H1 (cell line): ENCODE measurements around the gene PTPN7. TPM values are rescaled to one million over a fixed set of nuclear protein-coding genes. Genes with fewer than 3 reads are reported as not detected.

Source experiments
- CTCF ChIA-PET: fragments of 300-600 bp; sonication (Branson Sonifier 250); formaldehyde crosslinking; loops from one replicate; lab custom pipeline; 2021; ENCODE audit not compliant: partially characterized antibody; lab: Charles Lee
- POLR2A ChIA-PET: fragments of 300-600 bp; sonication (Branson Sonifier 250); formaldehyde crosslinking; loops from one replicate; lab custom pipeline; 2021; ENCODE audit warnings: inconsistent platforms; ENCODE audit not compliant: partially characterized antibody; lab: Charles Lee
- DNase-seq, 2 experiments: peaks; one replicate each; pipeline versions ENCODE4 v3.0.0 to v3.0.0-alpha.2; 2010 to 2022; ENCODE audit warnings: low spot score in 2 of 2, low read depth in 1 of 2, mixed read lengths in 1 of 2
- FAIRE-seq: peaks from 2 replicates; lab custom pipeline; 2011; peaks lifted over from hg19 to GRCh38; lab: Jason Lieb, UNC
- H2AFZ ChIP-seq: 2 replicates; pipeline ENCODE4 v1.8.1; 2012; ENCODE audit warnings: low read length, inconsistent platforms
- H2AK5ac ChIP-seq: 2 replicates; pipeline ENCODE4 v1.6.1; 2013; ENCODE audit warnings: low read depth, low read length
- H2BK120ac ChIP-seq: replicated peaks from 2 replicates; pipeline ENCODE3; 2013; ENCODE audit warnings: low read depth, low read length, inconsistent platforms
- H2BK12ac ChIP-seq: 2 replicates; pipeline ENCODE4 v1.6.1; 2013; ENCODE audit warnings: low read depth, low read length
- H2BK15ac ChIP-seq: 2 replicates; pipeline ENCODE4 v1.6.1; 2013; ENCODE audit warnings: low read length
- H2BK20ac ChIP-seq: 2 replicates; pipeline ENCODE4 v1.6.1; 2013; ENCODE audit warnings: low read length
- H2BK5ac ChIP-seq: 2 replicates; pipeline ENCODE4 v1.6.1; 2013; ENCODE audit warnings: low read depth, low read length
- H3K14ac ChIP-seq: 2 replicates; pipeline ENCODE4 v1.6.1; 2013; ENCODE audit warnings: inconsistent platforms; ENCODE audit not compliant: insufficient read length
- H3K18ac ChIP-seq: 2 replicates; pipeline ENCODE4 v1.6.1; 2013; ENCODE audit warnings: low read length; ENCODE audit errors: extremely low read depth
- H3K23ac ChIP-seq: 2 replicates; pipeline ENCODE4 v1.6.1; 2013; ENCODE audit warnings: inconsistent platforms; ENCODE audit not compliant: insufficient read length
- H3K23me2 ChIP-seq: 2 replicates; pipeline ENCODE4 v1.6.1; 2013; ENCODE audit warnings: low read depth, low read length
- H3K27ac ChIP-seq: 2 replicates; pipeline ENCODE4 v1.6.1; 2011; ENCODE audit warnings: low read depth, low read length, inconsistent platforms
- H3K27me3 ChIP-seq, 4 experiments: replicated peaks in 1 of 4; 1 replicate in 1 of 4; 2 replicates in 3 of 4; pipeline versions ENCODE4 v1.6.1 to v1.8.1; 2011 to 2013; ENCODE audit warnings: low read length in 3 of 4, mild to moderate bottlenecking in 3 of 4, inconsistent platforms in 2 of 4, mixed read lengths in 2 of 4, moderate library complexity in 1 of 4; ENCODE audit not compliant: control insufficient read depth in 3 of 4, insufficient read depth in 3 of 4; ENCODE audit errors: extremely low read depth in 1 of 4
- H3K36me3 ChIP-seq, 4 experiments: 2 replicates each; pipeline versions ENCODE4 v1.6.1 to v1.8.1; 2011 to 2013; ENCODE audit warnings: mild to moderate bottlenecking in 4 of 4, low read length in 3 of 4, moderate library complexity in 2 of 4, control low read depth in 1 of 4, inconsistent platforms in 1 of 4; ENCODE audit not compliant: insufficient read depth in 4 of 4, control insufficient read depth in 2 of 4
- H3K4ac ChIP-seq: replicated peaks from 2 replicates; pipeline ENCODE3; 2013; ENCODE audit warnings: low read length, low read depth, mixed read lengths, inconsistent platforms; ENCODE audit not compliant: insufficient read length
- H3K4me1 ChIP-seq, 4 experiments: replicated peaks in 1 of 4; 1 replicate in 1 of 4; 2 replicates in 3 of 4; pipeline versions ENCODE4 v1.6.1 to v1.8.1; 2011 to 2013; ENCODE audit warnings: low read length in 3 of 4, inconsistent platforms in 2 of 4, mixed read lengths in 1 of 4; ENCODE audit not compliant: insufficient read depth in 4 of 4, control insufficient read depth in 3 of 4
- H3K4me2 ChIP-seq, 2 experiments: 2 replicates each; pipeline versions ENCODE4 v1.6.1 to v1.8.1; 2011 to 2013; ENCODE audit warnings: low read depth in 2 of 2, low read length in 2 of 2, control low read depth in 1 of 2, inconsistent platforms in 1 of 2, mild to moderate bottlenecking in 1 of 2; ENCODE audit not compliant: insufficient read depth in 1 of 2
- H3K4me3 ChIP-seq, 4 experiments: fragments of 200-600, 300-600 bp in 1 of 4; sonication (generic), shearing (Covaris generic), sonication (Bioruptor Twin) in 1 of 4; 2 replicates each; pipeline versions ENCODE4 v1.5.1 to v1.8.1; 2011 to 2016; ENCODE audit warnings: low read length in 4 of 4, low read depth in 3 of 4, control low read depth in 2 of 4, inconsistent platforms in 2 of 4, mild to moderate bottlenecking in 2 of 4, mixed read lengths in 1 of 4, moderate library complexity in 1 of 4; ENCODE audit not compliant: insufficient read depth in 2 of 4; ENCODE audit errors: extremely low read depth in 1 of 4
- H3K56ac ChIP-seq: replicated peaks from 2 replicates; pipeline ENCODE3; 2013; ENCODE audit warnings: low read depth, mild to moderate bottlenecking, mixed read lengths, low read length, inconsistent platforms; ENCODE audit not compliant: insufficient read length
- H3K79me1 ChIP-seq: 2 replicates; pipeline ENCODE4 v1.6.1; 2013; ENCODE audit warnings: low read depth, low read length, control low read depth
- H3K79me2 ChIP-seq, 2 experiments: 2 replicates each; pipeline versions ENCODE4 v1.6.1 to v1.8.1; 2012 to 2013; ENCODE audit warnings: low read length in 2 of 2, mild to moderate bottlenecking in 2 of 2, inconsistent platforms in 1 of 2; ENCODE audit not compliant: insufficient read depth in 2 of 2, control insufficient read depth in 1 of 2
- H3K9ac ChIP-seq, 4 experiments: replicated peaks in 1 of 4; 1 replicate in 1 of 4; 2 replicates in 3 of 4; pipeline versions ENCODE4 v1.6.1 to v1.8.1; 2011 to 2013; ENCODE audit warnings: low read depth in 3 of 4, low read length in 3 of 4, control low read depth in 2 of 4, mild to moderate bottlenecking in 2 of 4, moderate library complexity in 2 of 4, inconsistent platforms in 1 of 4; ENCODE audit errors: extremely low read depth in 1 of 4
- H3K9me3 ChIP-seq, 2 experiments: 2 replicates each; pipeline versions ENCODE4 v1.6.1 to v1.8.1; 2012 to 2013; ENCODE audit warnings: mild to moderate bottlenecking in 2 of 2, moderate library complexity in 2 of 2, control low read depth in 1 of 2, inconsistent platforms in 1 of 2, low read depth in 1 of 2, low read length in 1 of 2, mixed read lengths in 1 of 2; ENCODE audit not compliant: insufficient read depth in 2 of 2
- H4K20me1 ChIP-seq, 2 experiments: replicated peaks in 1 of 2; 2 replicates each; pipeline versions ENCODE3 to v1.8.1; 2011 to 2013; ENCODE audit warnings: inconsistent platforms in 2 of 2, low read length in 2 of 2, mild to moderate bottlenecking in 1 of 2; ENCODE audit not compliant: insufficient read depth in 2 of 2, control insufficient read depth in 1 of 2
- H4K5ac ChIP-seq: 2 replicates; pipeline ENCODE4 v1.6.1; 2013; ENCODE audit warnings: low read length, low read depth, mixed read lengths, inconsistent platforms; ENCODE audit not compliant: insufficient read length
- H4K8ac ChIP-seq: 2 replicates; pipeline ENCODE4 v1.8.0; 2013; ENCODE audit warnings: mild to moderate bottlenecking, moderate library complexity, low read length, inconsistent platforms; ENCODE audit not compliant: insufficient read depth; ENCODE audit errors: extremely low read depth
- H4K91ac ChIP-seq: replicated peaks from 2 replicates; pipeline ENCODE3; 2013; ENCODE audit warnings: low read length, mixed read lengths, inconsistent platforms; ENCODE audit not compliant: insufficient read length
- GABPA ChIP-seq: IDR thresholded peaks from 2 replicates; pipeline ENCODE4 v1.6.1; 2011; ENCODE audit warnings: mild to moderate bottlenecking, low read length, moderate library complexity, borderline replicate concordance; ENCODE audit not compliant: insufficient read depth
- HDAC2 ChIP-seq, 2 experiments: fragments of 300-600 bp in 1 of 2; sonication (generic) in 1 of 2; IDR thresholded peaks; 2 replicates each; pipeline ENCODE4 v1.6.1; 2011 to 2012; ENCODE audit warnings: low read depth in 2 of 2, low read length in 2 of 2, mild to moderate bottlenecking in 2 of 2, moderate library complexity in 2 of 2, borderline replicate concordance in 1 of 2, inconsistent platforms in 1 of 2
- KDM4A ChIP-seq: IDR thresholded peaks from one replicate; pipeline ENCODE4 v1.7.1; 2012; ENCODE audit warnings: low read depth, mild to moderate bottlenecking, moderate library complexity, low read length, inconsistent platforms; ENCODE audit not compliant: severe bottlenecking
- MAFK ChIP-seq: IDR thresholded peaks from 2 replicates; pipeline ENCODE4 v1.6.1; 2012; ENCODE audit warnings: low read depth, mild to moderate bottlenecking, improper control_type of control experiment, low read length
- RAD21 ChIP-seq, 2 experiments: IDR thresholded peaks in 1 of 2; conservative IDR thresholded peaks in 1 of 2; 2 replicates each; pipeline ENCODE4 v1.6.1; 2011; ENCODE audit warnings: low read depth in 2 of 2, low read length in 2 of 2, improper control_type of control experiment in 1 of 2, inconsistent platforms in 1 of 2, mild to moderate bottlenecking in 1 of 2, moderate library complexity in 1 of 2
- RFX5 ChIP-seq: IDR thresholded peaks from 2 replicates; pipeline ENCODE4 v1.6.1; 2011; ENCODE audit warnings: low read depth, low read length, improper control_type of control experiment, borderline replicate concordance
- SIN3A ChIP-seq, 2 experiments: IDR thresholded peaks in 1 of 2; conservative IDR thresholded peaks in 1 of 2; 2 replicates each; pipeline ENCODE4 v1.6.1; 2011 to 2012; ENCODE audit warnings: low read length in 2 of 2, improper control_type of control experiment in 1 of 2, low read depth in 1 of 2, mild to moderate bottlenecking in 1 of 2
- TAF7 ChIP-seq: optimal IDR thresholded peaks from 2 replicates; pipeline ENCODE3; 2011; ENCODE audit warnings: low read depth, mild to moderate bottlenecking, inconsistent platforms, low read length, moderate library complexity, borderline replicate concordance
- TBP ChIP-seq: IDR thresholded peaks from 2 replicates; pipeline ENCODE4 v1.6.1; 2011; ENCODE audit warnings: low read depth, low read length, improper control_type of control experiment
- TEAD4 ChIP-seq: IDR thresholded peaks from 2 replicates; pipeline ENCODE4 v1.6.1; 2012; ENCODE audit warnings: low read depth, low read length, inconsistent platforms, mixed read lengths
- WGBS, 2 experiments: shearing (Covaris generic) in 1 of 2; methylation state at CpG; one replicate each; pipeline versions ENCODE4 v1.1.6 to v1.1.7; 2013 to 2015; ENCODE audit warnings: low lambda C conversion rate in 2 of 2, mixed read lengths in 2 of 2, inconsistent platforms in 1 of 2, low coverage in 1 of 2, missing lambda C conversion rate in 1 of 2; ENCODE audit not compliant: insufficient replicate concordance in 2 of 2, insufficient coverage in 1 of 2, insufficient read length in 1 of 2; ENCODE audit errors: extremely low coverage in 1 of 2, missing lambda C conversion rate in 1 of 2; 5-methylcytosine and 5-hydroxymethylcytosine counted together
- polyA plus RNA-seq, 7 experiments: library from polyadenylated mRNA; depleted of rRNA in 3 of 7; stranded (reverse) in 5 of 7; unstranded in 2 of 7; fragments of >200 nt in 5 of 7; fragments of 200-250 nt in 2 of 7; gene quantifications; 1 replicate in 5 of 7; 2 replicates in 1 of 7; 4 replicates in 1 of 7; pipeline versions ENCODE4 v1.2.1 to v1.2.3, GENCODE V29; 2011 to 2013; ENCODE audit warnings: missing spikeins in 2 of 7, mixed read lengths in 2 of 7
- total RNA-seq: library from RNA; stranded (reverse); fragmentation: NEBNext Ultra II Directional; extraction: Animal tissue kit (Norgen Biotek cat#: 25700); gene quantifications from 2 replicates; pipeline ENCODE4 v1.2.1, GENCODE V29; 2021

PTPN7 gene
- total and polyA plus RNA-seq, 2 of the 8 experiments (the other 6 are each of a cell fraction or from before 2014, with no cell fraction given), result 0.20 TPM; not detected in 1

DNA sequence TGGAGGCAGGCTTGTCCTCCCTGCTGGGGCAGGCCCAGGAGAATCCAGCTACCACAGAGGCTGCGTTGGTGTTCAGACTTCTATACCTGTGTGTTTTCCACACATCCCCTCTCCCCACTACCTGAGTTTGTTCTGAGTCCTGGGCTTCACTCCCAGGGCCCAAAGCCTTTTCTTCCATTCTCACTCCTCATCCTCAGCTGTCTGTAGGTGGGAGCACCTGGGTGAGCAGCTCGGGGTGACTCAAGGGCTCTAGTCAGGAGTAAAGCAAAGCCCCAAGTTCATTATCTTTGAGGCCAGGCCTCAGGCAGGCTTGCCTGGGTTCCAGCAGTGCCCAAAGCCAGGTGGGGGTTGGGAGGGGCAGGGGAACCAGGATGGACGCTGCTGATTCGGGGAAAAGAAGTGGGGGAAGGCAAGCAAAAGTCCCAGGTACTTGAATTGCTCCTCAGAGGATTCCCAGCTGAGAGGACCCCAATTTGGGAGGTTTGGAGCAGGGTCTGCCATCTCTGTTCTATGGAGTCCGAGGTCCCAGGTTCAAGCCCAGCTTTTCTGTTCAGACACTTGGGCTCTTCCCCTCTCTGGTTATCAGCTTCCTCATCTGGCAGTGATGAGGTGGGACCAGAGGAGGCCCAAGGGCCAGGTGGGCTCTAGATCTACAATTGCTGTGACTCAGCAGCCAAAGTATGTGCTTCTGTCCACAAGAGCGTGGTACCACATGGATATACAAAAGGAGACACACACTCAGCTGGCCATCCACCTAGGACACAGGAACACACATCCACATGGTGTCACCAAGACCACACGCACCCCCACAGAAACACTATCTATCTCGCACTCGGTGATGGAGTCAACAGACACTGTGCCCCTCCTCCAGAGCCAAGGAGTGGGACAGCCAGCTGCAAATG is 5.8 kb upstream of the PTPN7 start:
- no peak overlapping the region for H3K27ac ChIP-seq
- no peak overlapping the region for H3K4me3 ChIP-seq
- H3K27me3 ChIP-seq, result no peaks in the 10 kb centered on the region
- no peak overlapping the region for H4K8ac ChIP-seq
- H2BK120ac ChIP-seq, result peak overlapping the region; percentile 15
- peak overlapping the region; percentile 25; the same call in 1 of the 2 replicates for H2BK15ac ChIP-seq
- H3K79me2 ChIP-seq, result no peaks in the 10 kb centered on the region
- FAIRE-seq (no peak), DNase-seq (no peak)
- H3K23ac ChIP-seq, result no peak overlapping the region
- H3K56ac ChIP-seq, result no peak overlapping the region
- H2AK5ac ChIP-seq, result no peak overlapping the region
- 89% methylated on average over 9 of the region's 9 CpGs; no CpG with 5 or more reads in 1 of the 2 experiments for WGBS, 2 experiments
- H3K14ac ChIP-seq, result no peak overlapping the region
- ChIA-PET POLR2A (interaction anchor here (1.3 to 2.1 kb wide), 3 partner anchors 10 to 17 kb away, joined by 3 to 6 read pairs (median 5); no protein-coding TSS in a partner anchor), CTCF (interaction anchor here (0.6 to 10.1 kb wide), 8 partner anchors 10 to 222 kb away, joined by 3 to 77 read pairs (median 4); no protein-coding TSS in a partner anchor)
- H3K79me1 ChIP-seq, result no peaks in the 10 kb centered on the region
- no peak overlapping the region; the same call in 1 of the 2 replicates for H2AFZ ChIP-seq
- H3K23me2 ChIP-seq, result no peaks in the 10 kb centered on the region
- no peak overlapping the region for H3K9ac ChIP-seq
- H2BK20ac ChIP-seq, result no peak overlapping the region
- no peaks in the 10 kb centered on the region for H4K20me1 ChIP-seq
- H3K4me1 ChIP-seq, result peaks cover 1 to 20% (median 9%) of the 10 kb centered on the region in 4 experiments
- no peak overlapping the region; the same call in 1 of the 2 replicates for H3K18ac ChIP-seq
- H2BK12ac ChIP-seq, result peak overlapping the region; percentile 81; the same call in 1 of the 2 replicates
- H2BK5ac ChIP-seq, result no peak overlapping the region
- no peak overlapping the region for H3K4me2 ChIP-seq
- no peak overlapping the region for H4K91ac ChIP-seq
- H4K5ac ChIP-seq, result no peak overlapping the region
- H3K4ac ChIP-seq, result no peak overlapping the region
- H3K9me3 ChIP-seq, result no peaks in the 10 kb centered on the region
- H3K36me3 ChIP-seq, result no peaks in the 10 kb centered on the region
- TF ChIP-seq RFX5 (no peak), KDM4A (no peak), SIN3A (conservative IDR thresholded peaks at IDR 0.05 in 1 of 2, IDR thresholded peaks at IDR 0.05 in 1 of 2; ENCODE audit: low read depth in 1 of 2, low read length in 2 of 2) (no peak), TBP (no peak), RAD21 (IDR thresholded peaks at IDR 0.05 in 1 of 2, conservative IDR thresholded peaks at IDR 0.05 in 1 of 2; ENCODE audit: low read depth in 2 of 2, low read length in 2 of 2) (no peak), GABPA (no peak), TAF7 (no peak), TEAD4 (no peak), MAFK (no peak), HDAC2 (IDR thresholded peaks at IDR 0.05; ENCODE audit: borderline replicate concordance in 1 of 2, low read depth in 2 of 2, low read length in 2 of 2) (no peak)
